ENCODE measurements around the gene SDE2. TPM values are rescaled to one million over a fixed set of nuclear protein-coding genes. Genes with fewer than 3 reads are reported as not detected.

Gene SDE2
- polyA plus RNA-seq, 1 donor from 2014 or later, result 18.6 TPM

DNA sequence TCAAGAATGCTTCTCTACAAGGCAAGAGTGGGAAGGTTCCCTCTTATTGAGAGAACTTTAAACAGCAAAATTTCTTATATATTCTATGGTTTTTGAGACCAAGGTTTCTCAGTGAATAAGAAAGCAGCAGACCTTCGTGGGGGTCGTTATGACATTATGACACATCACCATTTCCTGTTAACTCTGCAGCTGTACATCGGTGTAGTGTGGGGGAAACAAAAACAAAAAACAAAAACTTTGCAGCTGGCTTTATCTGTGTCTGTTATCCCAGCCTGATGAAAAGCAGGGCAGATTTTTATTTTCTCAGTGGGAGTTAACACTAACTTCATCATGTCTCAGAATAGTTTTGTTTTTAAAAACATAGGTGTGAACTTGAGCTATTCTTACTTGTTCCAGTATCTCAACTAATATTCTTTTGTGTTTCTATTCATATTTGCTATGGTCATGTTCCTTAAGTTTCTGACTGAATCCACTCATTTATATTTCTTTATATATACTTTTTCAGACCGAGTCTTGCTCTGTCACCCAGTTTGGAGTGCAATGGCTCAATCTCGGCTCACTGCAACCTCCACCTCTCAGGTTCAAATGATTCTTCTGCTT, 2.1 kb downstream of the SDE2 start:
- Histone ChIP-seq H3K27ac (ENCODE audit: low read length) (no peak overlapping the region), H3K36me3 (ENCODE audit: insufficient read depth, low read length) (no peaks in the 10 kb centered on the region), H3K79me2 (replicated peaks; ENCODE audit: insufficient read depth, low read length) (peaks cover 47% of the 10 kb centered on the region), H3K9me3 (ENCODE audit: low read length) (no peaks in the 10 kb centered on the region), H2AFZ (ENCODE audit: low read depth, low read length) (no peak overlapping the region), H3K4me3 (ENCODE audit: low read length) (peak overlapping the region; percentile 86), H3K4me2 (ENCODE audit: low read length) (no peak overlapping the region), H3K27me3 (ENCODE audit: insufficient read depth, low read depth, low read length) (no peaks in the 10 kb centered on the region), H4K20me1 (ENCODE audit: insufficient read depth) (no peaks in the 10 kb centered on the region), H3F3A (ENCODE audit: insufficient read depth, low read length, poor library complexity, severe bottlenecking) (peaks cover 8% of the 10 kb centered on the region), H3K9ac (ENCODE audit: low read length) (no peak overlapping the region), H3K9me2 (ENCODE audit: insufficient read depth, low read length) (no peaks in the 10 kb centered on the region)
- TF ChIP-seq POLR2AphosphoS5 (IDR thresholded peaks at IDR 0.05) (no peak), RAD21 (conservative IDR thresholded peaks at IDR 0.05) (no peak), EP300 (conservative IDR thresholded peaks at IDR 0.05; ENCODE audit: poor library complexity, severe bottlenecking) (no peak), TAF1 (IDR thresholded peaks at IDR 0.05; ENCODE audit: low read depth) (no peak), SMC3 (conservative IDR thresholded peaks at IDR 0.05; ENCODE audit: poor library complexity) (no peak), MXI1 (conservative IDR thresholded peaks at IDR 0.05; ENCODE audit: poor library complexity, severe bottlenecking) (no peak), EZH2 (IDR thresholded peaks at IDR 0.05; ENCODE audit: borderline replicate concordance, insufficient read depth, low read length, poor library complexity, severe bottlenecking) (no peak)
- TF ChIP-seq, protein P1, sequence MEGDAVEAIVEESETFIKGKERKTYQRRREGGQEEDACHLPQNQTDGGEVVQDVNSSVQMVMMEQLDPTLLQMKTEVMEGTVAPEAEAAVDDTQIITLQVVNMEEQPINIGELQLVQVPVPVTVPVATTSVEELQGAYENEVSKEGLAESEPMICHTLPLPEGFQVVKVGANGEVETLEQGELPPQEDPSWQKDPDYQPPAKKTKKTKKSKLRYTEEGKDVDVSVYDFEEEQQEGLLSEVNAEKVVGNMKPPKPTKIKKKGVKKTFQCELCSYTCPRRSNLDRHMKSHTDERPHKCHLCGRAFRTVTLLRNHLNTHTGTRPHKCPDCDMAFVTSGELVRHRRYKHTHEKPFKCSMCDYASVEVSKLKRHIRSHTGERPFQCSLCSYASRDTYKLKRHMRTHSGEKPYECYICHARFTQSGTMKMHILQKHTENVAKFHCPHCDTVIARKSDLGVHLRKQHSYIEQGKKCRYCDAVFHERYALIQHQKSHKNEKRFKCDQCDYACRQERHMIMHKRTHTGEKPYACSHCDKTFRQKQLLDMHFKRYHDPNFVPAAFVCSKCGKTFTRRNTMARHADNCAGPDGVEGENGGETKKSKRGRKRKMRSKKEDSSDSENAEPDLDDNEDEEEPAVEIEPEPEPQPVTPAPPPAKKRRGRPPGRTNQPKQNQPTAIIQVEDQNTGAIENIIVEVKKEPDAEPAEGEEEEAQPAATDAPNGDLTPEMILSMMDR (IDR thresholded peaks at IDR 0.05; ENCODE audit: poor library complexity, severe bottlenecking), result no peak
- TF ChIP-seq, protein P2, sequence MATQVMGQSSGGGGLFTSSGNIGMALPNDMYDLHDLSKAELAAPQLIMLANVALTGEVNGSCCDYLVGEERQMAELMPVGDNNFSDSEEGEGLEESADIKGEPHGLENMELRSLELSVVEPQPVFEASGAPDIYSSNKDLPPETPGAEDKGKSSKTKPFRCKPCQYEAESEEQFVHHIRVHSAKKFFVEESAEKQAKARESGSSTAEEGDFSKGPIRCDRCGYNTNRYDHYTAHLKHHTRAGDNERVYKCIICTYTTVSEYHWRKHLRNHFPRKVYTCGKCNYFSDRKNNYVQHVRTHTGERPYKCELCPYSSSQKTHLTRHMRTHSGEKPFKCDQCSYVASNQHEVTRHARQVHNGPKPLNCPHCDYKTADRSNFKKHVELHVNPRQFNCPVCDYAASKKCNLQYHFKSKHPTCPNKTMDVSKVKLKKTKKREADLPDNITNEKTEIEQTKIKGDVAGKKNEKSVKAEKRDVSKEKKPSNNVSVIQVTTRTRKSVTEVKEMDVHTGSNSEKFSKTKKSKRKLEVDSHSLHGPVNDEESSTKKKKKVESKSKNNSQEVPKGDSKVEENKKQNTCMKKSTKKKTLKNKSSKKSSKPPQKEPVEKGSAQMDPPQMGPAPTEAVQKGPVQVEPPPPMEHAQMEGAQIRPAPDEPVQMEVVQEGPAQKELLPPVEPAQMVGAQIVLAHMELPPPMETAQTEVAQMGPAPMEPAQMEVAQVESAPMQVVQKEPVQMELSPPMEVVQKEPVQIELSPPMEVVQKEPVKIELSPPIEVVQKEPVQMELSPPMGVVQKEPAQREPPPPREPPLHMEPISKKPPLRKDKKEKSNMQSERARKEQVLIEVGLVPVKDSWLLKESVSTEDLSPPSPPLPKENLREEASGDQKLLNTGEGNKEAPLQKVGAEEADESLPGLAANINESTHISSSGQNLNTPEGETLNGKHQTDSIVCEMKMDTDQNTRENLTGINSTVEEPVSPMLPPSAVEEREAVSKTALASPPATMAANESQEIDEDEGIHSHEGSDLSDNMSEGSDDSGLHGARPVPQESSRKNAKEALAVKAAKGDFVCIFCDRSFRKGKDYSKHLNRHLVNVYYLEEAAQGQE (IDR thresholded peaks at IDR 0.05; ENCODE audit: borderline replicate concordance), result no peak

DNA sequence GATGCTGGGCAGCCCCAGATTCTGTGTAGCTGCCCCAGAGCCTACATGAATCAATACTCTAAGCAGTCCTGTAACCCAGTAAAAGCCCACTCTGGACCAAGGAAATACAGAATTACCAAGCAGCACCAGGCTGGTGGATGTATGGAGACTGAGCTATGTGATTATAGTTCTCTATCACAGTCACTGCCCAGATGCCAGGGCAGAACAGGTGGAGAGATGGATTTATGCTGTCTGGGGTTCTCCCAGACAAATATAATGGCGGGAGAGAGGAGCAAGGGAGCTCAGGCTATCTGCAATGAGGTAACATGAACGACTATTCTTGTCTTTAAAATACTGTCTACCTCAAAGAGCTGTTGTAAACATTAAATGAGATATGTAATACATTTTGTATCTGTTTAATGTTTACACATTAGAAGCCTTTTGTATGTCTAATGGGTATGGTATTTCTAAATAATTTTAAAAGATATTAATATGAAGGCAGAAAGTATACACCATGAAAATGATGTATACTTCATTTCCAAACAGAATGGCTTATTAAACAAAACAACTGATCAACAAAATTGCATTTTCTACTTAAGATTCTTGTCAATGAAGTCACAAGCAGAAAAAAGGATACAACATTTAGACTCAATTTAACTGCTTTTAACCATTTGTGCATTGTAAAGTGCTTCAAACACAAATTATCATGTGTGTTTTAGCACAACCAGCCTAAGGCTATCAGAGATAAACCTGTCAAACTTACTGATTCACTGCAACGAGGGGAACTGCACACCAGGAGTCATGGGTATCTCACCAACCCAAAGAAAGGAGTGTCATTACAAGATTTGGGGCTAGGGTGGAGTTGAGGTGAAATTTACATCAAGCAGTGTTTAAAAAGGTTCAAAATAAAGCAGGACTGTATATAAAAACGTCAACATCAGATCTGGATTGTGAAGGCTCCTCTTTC, 3.0 kb downstream of the SDE2 start:
- H3F3A ChIP-seq (ENCODE audit: insufficient read depth, low read length, poor library complexity, severe bottlenecking), result peaks cover 8% of the 10 kb centered on the region
- no peak overlapping the region for H3K4me2 ChIP-seq (ENCODE audit: low read length)
- H3K27me3 ChIP-seq (ENCODE audit: insufficient read depth, low read depth, low read length), result no peaks in the 10 kb centered on the region
- H3K79me2 ChIP-seq (replicated peaks; ENCODE audit: insufficient read depth, low read length), result peaks cover 47% of the 10 kb centered on the region
- no peaks in the 10 kb centered on the region for H3K9me3 ChIP-seq (ENCODE audit: low read length)
- H3K4me3 ChIP-seq (ENCODE audit: low read length), result peak overlapping the region; percentile 8
- no peaks in the 10 kb centered on the region for H3K36me3 ChIP-seq (ENCODE audit: insufficient read depth, low read length)
- TF ChIP-seq SMC3 (conservative IDR thresholded peaks at IDR 0.05; ENCODE audit: poor library complexity) (no peak), POLR2AphosphoS5 (IDR thresholded peaks at IDR 0.05) (no peak), MXI1 (conservative IDR thresholded peaks at IDR 0.05; ENCODE audit: poor library complexity, severe bottlenecking) (no peak), EP300 (conservative IDR thresholded peaks at IDR 0.05; ENCODE audit: poor library complexity, severe bottlenecking) (no peak), TAF1 (IDR thresholded peaks at IDR 0.05; ENCODE audit: low read depth) (no peak), RAD21 (conservative IDR thresholded peaks at IDR 0.05) (no peak), EZH2 (IDR thresholded peaks at IDR 0.05; ENCODE audit: borderline replicate concordance, insufficient read depth, low read length, poor library complexity, severe bottlenecking) (no peak)
- TF ChIP-seq, protein P2 (IDR thresholded peaks at IDR 0.05; ENCODE audit: borderline replicate concordance), result no peak
- TF ChIP-seq, protein P1 (IDR thresholded peaks at IDR 0.05; ENCODE audit: poor library complexity, severe bottlenecking), result no peak
- H2AFZ ChIP-seq (ENCODE audit: low read depth, low read length), result no peak overlapping the region
- no peaks in the 10 kb centered on the region for H3K9me2 ChIP-seq (ENCODE audit: insufficient read depth, low read length)
- no peak overlapping the region for H3K9ac ChIP-seq (ENCODE audit: low read length)
- H4K20me1 ChIP-seq (ENCODE audit: insufficient read depth), result no peaks in the 10 kb centered on the region
- H3K27ac ChIP-seq (ENCODE audit: low read length), result no peak overlapping the region
